ENCODE data around the gene PANX2.

- no peak for TF ChIP-seq CTCF (IDR thresholded peaks at IDR 0.05)
- TF ChIP-seq POLR2A (IDR thresholded peaks at IDR 0.05), result no peak
Measured at GRCh38 chr22:50173983-50174355, 3.4 kb downstream of the PANX2 start.
